ENCODE results near the gene LPXN. TPM values are rescaled to one million over a fixed set of nuclear protein-coding genes. Genes with fewer than 3 reads are reported as not detected.

Gene LPXN
- total and polyA plus RNA-seq, 10 of the 15 experiments (the other 5 are each of a cell fraction or from before 2014, with no cell fraction given): 131 to 349 (median 201) TPM

- no peak for TF ChIP-seq MYB (IDR thresholded peaks at IDR 0.05; ENCODE audit: borderline replicate concordance, low read depth, low read length)
- TF ChIP-seq PBX3 (IDR thresholded peaks at IDR 0.05; ENCODE audit: insufficient replicate concordance, low read depth, low read length): no peak
- no peak for TF ChIP-seq ZBED1 (IDR thresholded peaks at IDR 0.05; ENCODE audit: borderline replicate concordance)
- peak in 1 of 2 experiments; percentile 92; a peak in 2 of 4 replicates for TF ChIP-seq ETV6 (conservative IDR thresholded peaks at IDR 0.05 in 1 of 2, IDR thresholded peaks at IDR 0.05 in 1 of 2; ENCODE audit: borderline replicate concordance in 1 of 2, low read depth in 1 of 2)
- peak; percentile 70 for TF ChIP-seq SPI1 (IDR thresholded peaks at IDR 0.05; ENCODE audit: borderline replicate concordance, insufficient read depth, low read depth, low read length)
- TF ChIP-seq CHD1 (IDR thresholded peaks at IDR 0.05; ENCODE audit: low read depth, low read length): 0 out of 2 replicates have a peak, but pooled peaks have one; percentile 47
- TF ChIP-seq ZNF207 (IDR thresholded peaks at IDR 0.05; ENCODE audit: borderline replicate concordance): peak; percentile 73; the same call in 1 of the 2 replicates
- no peak for TF ChIP-seq RCOR1 (conservative IDR thresholded peaks at IDR 0.05; ENCODE audit: low read depth, low read length)
- TF ChIP-seq SUPT20H (IDR thresholded peaks at IDR 0.05; ENCODE audit: borderline replicate concordance, control insufficient read depth, low read depth, low read length): no peak
- TF ChIP-seq ELK1 (IDR thresholded peaks at IDR 0.05; ENCODE audit: low read depth, low read length): no peak
- no peak for TF ChIP-seq USF2 (IDR thresholded peaks at IDR 0.05; ENCODE audit: borderline replicate concordance, low read depth, low read length)
- 0 out of 2 replicates have a peak, but pooled peaks have one; percentile 28 for TF ChIP-seq TCF3 (IDR thresholded peaks at IDR 0.05; ENCODE audit: borderline replicate concordance, insufficient read depth, low read depth, low read length)
- TF ChIP-seq EZH2 (IDR thresholded peaks at IDR 0.05; ENCODE audit: borderline replicate concordance, control insufficient read depth, low read depth, low read length): no peak
- TF ChIP-seq CREM (IDR thresholded peaks at IDR 0.05; ENCODE audit: low read depth): peak; percentile 47; the same call in 1 of the 2 replicates
- no peak for TF ChIP-seq BRCA1 (IDR thresholded peaks at IDR 0.05; ENCODE audit: low read depth, low read length)
- no peak for TF ChIP-seq HDAC2 (IDR thresholded peaks at IDR 0.05)
- TF ChIP-seq POLR2AphosphoS2 (IDR thresholded peaks at IDR 0.05; ENCODE audit: low read depth, low read length): no peak
- no peak for TF ChIP-seq PAX8 (IDR thresholded peaks at IDR 0.05)
- no peak for TF ChIP-seq KAT2A (conservative IDR thresholded peaks at IDR 0.05; ENCODE audit: control insufficient read depth, low read depth, low read length)
- TF ChIP-seq MYC (IDR thresholded peaks at IDR 0.05; ENCODE audit: insufficient read depth, insufficient read length, insufficient replicate concordance, low read length, severe bottlenecking): no peak
- TF ChIP-seq, protein P1, sequence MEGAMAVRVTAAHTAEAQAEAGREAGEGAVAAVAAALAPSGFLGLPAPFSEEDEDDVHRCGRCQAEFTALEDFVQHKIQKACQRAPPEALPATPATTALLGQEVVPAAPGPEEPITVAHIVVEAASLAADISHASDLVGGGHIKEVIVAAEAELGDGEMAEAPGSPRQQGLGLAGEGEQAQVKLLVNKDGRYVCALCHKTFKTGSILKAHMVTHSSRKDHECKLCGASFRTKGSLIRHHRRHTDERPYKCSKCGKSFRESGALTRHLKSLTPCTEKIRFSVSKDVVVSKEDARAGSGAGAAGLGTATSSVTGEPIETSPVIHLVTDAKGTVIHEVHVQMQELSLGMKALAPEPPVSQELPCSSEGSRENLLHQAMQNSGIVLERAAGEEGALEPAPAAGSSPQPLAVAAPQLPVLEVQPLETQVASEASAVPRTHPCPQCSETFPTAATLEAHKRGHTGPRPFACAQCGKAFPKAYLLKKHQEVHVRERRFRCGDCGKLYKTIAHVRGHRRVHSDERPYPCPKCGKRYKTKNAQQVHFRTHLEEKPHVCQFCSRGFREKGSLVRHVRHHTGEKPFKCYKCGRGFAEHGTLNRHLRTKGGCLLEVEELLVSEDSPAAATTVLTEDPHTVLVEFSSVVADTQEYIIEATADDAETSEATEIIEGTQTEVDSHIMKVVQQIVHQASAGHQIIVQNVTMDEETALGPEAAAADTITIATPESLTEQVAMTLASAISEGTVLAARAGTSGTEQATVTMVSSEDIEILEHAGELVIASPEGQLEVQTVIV (IDR thresholded peaks at IDR 0.05; ENCODE audit: borderline replicate concordance, partially characterized antibody): no peak
- TF ChIP-seq ZNF217 (IDR thresholded peaks at IDR 0.05): peak; percentile 62; the same call in 1 of the 2 replicates
- no peak for TF ChIP-seq SMAD5 (IDR thresholded peaks at IDR 0.05; ENCODE audit: low read depth)
- TF ChIP-seq IKZF2 (IDR thresholded peaks at IDR 0.05): peak; percentile 97 to 98
- TF ChIP-seq SMARCA5 (IDR thresholded peaks at IDR 0.05): no peak
Measured at GRCh38 chr11:58573451-58574104, 2.1 kb downstream of the LPXN start (continued).

Data from GM12878 (cell line).